Measurements from ENCODE around the gene ELF5.

The ELF5 gene

DNA sequence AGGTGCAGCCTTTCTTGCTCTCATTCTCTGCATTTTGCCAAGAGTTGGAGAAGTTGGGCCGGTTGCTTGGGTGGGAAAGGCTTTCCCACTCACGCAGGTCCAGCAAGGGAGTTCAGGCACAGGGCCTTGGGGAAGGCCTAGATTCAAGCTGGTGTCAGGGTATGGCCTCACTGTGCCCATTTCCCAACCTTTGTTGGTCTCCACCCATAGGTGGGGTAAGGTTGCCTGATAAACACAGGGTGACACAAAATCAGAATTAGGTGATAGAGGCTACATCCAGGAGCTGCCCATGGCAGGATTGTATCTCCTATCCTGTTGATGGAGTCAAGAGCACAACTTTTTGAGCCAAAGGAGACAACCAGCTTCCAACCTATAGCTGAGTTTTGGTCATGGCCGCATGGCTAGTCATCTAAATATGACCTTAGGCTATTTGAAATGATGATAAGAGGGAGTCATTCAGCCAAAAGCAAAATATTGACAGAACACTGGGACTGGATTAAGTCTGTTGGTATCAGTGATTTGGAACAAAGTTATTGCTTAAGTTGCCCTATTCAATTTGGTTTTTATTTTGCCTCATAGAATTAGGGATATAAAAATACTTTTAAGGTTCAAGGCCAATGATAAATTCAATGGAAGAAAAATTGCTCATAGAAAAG, 54.0 kb downstream of the ELF5 start:
- Histone ChIP-seq H3K4me3 (ENCODE audit: insufficient read depth, low read depth, low read length, poor library complexity, severe bottlenecking) (no peak overlapping the region), H3K9me3 (ENCODE audit: control insufficient read depth, low read length) (no peaks in the 10 kb centered on the region), H3K27ac (ENCODE audit: insufficient read depth, low read length, poor library complexity, severe bottlenecking) (no peak overlapping the region), H3K27me3 (replicated peaks; ENCODE audit: control insufficient read depth, insufficient read depth, low read length, poor library complexity, severe bottlenecking) (no peaks in the 10 kb centered on the region), H3K4me1 (ENCODE audit: control insufficient read depth, insufficient read depth, low read length, poor library complexity, severe bottlenecking) (no peaks in the 10 kb centered on the region), H3K36me3 (ENCODE audit: control insufficient read depth, insufficient read depth, low read length) (peaks cover 72% of the 10 kb centered on the region)
- DNase-seq = no peak

DNA sequence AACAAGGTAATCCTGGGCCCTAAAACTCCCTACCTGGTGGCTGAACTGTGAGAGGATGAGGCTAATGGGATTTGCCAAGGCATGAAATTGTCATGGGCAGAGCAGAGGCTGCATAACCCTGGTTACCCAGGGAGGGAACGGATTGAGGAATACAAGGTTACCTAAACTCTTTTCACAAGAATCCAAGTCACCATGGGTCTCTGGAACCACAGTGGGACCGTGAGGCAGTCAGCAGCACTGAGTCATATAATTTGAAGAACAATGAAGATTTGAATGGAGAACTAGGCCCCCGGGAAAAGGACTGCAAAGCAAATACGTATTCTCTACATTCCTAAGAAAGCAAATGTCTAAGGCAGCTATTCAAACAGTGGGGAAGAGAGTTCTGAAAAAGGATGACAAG, 55.1 kb downstream of the ELF5 start:
- Histone ChIP-seq H3K4me3 (ENCODE audit: insufficient read depth, low read depth, low read length, poor library complexity, severe bottlenecking) (no peak overlapping the region), H3K27me3 (replicated peaks; ENCODE audit: control insufficient read depth, insufficient read depth, low read length, poor library complexity, severe bottlenecking) (no peaks in the 10 kb centered on the region), H3K27ac (ENCODE audit: insufficient read depth, low read length, poor library complexity, severe bottlenecking) (no peak overlapping the region), H3K4me1 (ENCODE audit: control insufficient read depth, insufficient read depth, low read length, poor library complexity, severe bottlenecking) (no peaks in the 10 kb centered on the region), H3K9me3 (ENCODE audit: control insufficient read depth, low read length) (no peaks in the 10 kb centered on the region), H3K36me3 (ENCODE audit: control insufficient read depth, insufficient read depth, low read length) (peaks cover 72% of the 10 kb centered on the region)
- DNase-seq = no peak

DNA sequence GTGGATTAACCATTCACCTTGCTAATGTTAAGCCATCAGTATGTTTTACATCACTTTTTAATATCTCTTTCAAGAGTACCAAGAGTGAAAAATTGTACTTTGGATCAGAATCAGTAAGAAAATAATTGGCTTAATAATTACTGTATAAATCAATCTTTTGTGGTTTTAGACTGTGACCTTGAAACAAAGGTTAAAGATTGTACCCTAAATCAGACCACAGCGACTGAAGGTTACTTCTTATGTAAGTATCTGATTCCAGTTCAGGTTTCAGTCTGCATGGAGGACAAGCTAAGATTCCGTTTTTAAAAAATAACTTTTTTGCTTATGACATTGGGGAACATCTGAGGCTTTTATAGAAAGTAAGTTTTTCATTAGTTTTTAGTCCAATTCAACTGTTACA, 56.0 kb downstream of the ELF5 start:
- no peaks in the 10 kb centered on the region for H3K4me1 ChIP-seq (ENCODE audit: control insufficient read depth, insufficient read depth, low read length, poor library complexity, severe bottlenecking)
- H3K36me3 ChIP-seq (ENCODE audit: control insufficient read depth, insufficient read depth, low read length) = peaks cover 64% of the 10 kb centered on the region
- DNase-seq = no peak
- no peaks in the 10 kb centered on the region for H3K9me3 ChIP-seq (ENCODE audit: control insufficient read depth, low read length)
- no peaks in the 10 kb centered on the region for H3K27me3 ChIP-seq (replicated peaks; ENCODE audit: control insufficient read depth, insufficient read depth, low read length, poor library complexity, severe bottlenecking)
- H3K4me3 ChIP-seq (ENCODE audit: insufficient read depth, low read depth, low read length, poor library complexity, severe bottlenecking) = no peak overlapping the region
- no peak overlapping the region for H3K27ac ChIP-seq (ENCODE audit: insufficient read depth, low read length, poor library complexity, severe bottlenecking)

DNA sequence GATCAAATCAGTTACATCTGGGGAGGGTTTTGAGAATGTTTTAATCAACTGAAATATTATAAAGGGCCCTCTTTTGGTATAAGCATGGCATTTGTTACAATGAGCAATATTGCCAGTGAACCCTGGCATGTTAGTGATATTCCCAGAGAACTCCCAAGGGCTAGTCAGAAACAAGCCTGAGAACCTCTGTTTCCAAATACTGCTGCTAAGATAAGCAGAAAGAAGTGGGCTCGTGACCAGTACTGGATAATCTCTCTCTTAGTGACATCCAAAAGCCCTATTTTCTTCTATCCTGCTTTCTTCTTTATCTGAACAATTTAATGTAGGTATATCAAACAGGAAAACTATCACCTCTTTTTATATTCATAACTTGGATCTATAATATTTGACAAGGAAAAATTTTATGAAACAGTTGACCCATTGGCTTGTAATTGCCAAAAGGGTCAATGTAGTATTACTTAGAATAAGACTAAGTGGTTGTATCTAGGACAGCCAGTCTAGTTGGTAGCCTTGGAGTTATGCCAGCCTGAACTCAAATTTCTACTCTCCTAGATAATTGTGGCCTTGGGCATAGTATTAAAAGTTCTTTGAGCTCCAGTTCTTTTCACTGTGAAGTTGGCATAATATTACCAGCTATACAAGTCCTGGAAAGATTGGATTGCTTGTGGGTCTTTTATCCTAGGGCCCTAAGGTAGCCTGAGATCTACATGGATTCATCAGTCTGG, 59.1 kb downstream of the ELF5 start:
- H3K27ac ChIP-seq (ENCODE audit: insufficient read depth, low read length, poor library complexity, severe bottlenecking) = no peak overlapping the region
- no peaks in the 10 kb centered on the region for H3K27me3 ChIP-seq (replicated peaks; ENCODE audit: control insufficient read depth, insufficient read depth, low read length, poor library complexity, severe bottlenecking)

DNA sequence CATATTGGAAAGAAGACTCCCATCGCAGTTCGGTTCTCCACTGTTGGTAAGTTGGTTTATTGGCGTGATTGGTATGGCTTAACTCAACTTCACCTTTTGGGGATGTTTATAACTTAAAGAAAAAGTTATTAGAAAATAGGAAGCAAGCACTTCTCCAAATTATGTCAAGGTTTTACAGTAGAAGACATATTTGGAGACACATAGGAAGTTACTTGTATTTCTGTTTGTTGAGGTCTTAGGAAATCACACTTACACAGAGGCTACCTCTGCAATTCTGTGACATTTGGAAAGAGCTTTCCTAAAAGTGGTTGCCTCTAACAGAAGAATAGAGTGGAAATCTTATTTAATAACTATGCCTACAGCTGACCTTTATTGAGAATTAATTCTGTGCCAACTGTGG, 62.5 kb downstream of the ELF5 start:
- DNase-seq = no peak
- H3K36me3 ChIP-seq (ENCODE audit: control insufficient read depth, insufficient read depth, low read length) = peaks cover 37% of the 10 kb centered on the region
- H3K27me3 ChIP-seq (replicated peaks; ENCODE audit: control insufficient read depth, insufficient read depth, low read length, poor library complexity, severe bottlenecking) = no peaks in the 10 kb centered on the region
- H3K27ac ChIP-seq (ENCODE audit: insufficient read depth, low read length, poor library complexity, severe bottlenecking) = no peak overlapping the region
- H3K9me3 ChIP-seq (ENCODE audit: control insufficient read depth, low read length) = no peaks in the 10 kb centered on the region
- peaks cover 5% of the 10 kb centered on the region for H3K4me1 ChIP-seq (ENCODE audit: control insufficient read depth, insufficient read depth, low read length, poor library complexity, severe bottlenecking)
- no peak overlapping the region for H3K4me3 ChIP-seq (ENCODE audit: insufficient read depth, low read depth, low read length, poor library complexity, severe bottlenecking)

More for the DNA sequence above, 59.1 kb downstream of the ELF5 start:
- no peak for DNase-seq
- H3K36me3 ChIP-seq (ENCODE audit: control insufficient read depth, insufficient read depth, low read length) = peaks cover 62% of the 10 kb centered on the region
- H3K9me3 ChIP-seq (ENCODE audit: control insufficient read depth, low read length) = no peaks in the 10 kb centered on the region
- no peak overlapping the region for H3K4me3 ChIP-seq (ENCODE audit: insufficient read depth, low read depth, low read length, poor library complexity, severe bottlenecking)
- no peaks in the 10 kb centered on the region for H3K4me1 ChIP-seq (ENCODE audit: control insufficient read depth, insufficient read depth, low read length, poor library complexity, severe bottlenecking)

DNA sequence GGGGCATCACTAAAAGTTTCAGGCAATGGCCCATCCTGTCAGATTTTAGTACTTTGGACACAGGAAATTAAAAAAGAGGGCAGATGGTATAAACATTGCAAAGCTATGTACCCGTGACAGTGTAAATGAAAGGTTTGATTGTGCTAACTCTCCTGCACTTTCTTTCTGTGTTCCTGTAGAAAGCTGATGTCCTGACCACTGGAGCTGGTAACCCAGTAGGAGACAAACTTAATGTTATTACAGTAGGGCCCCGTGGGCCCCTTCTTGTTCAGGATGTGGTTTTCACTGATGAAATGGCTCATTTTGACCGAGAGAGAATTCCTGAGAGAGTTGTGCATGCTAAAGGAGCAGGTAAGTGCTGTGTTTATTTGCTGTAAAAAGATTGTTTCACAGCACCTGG, 64.6 kb downstream of the ELF5 start:
- no peak overlapping the region for H3K27ac ChIP-seq (ENCODE audit: insufficient read depth, low read length, poor library complexity, severe bottlenecking)
- peaks cover 24% of the 10 kb centered on the region for H3K36me3 ChIP-seq (ENCODE audit: control insufficient read depth, insufficient read depth, low read length)
- DNase-seq = no peak
- H3K27me3 ChIP-seq (replicated peaks; ENCODE audit: control insufficient read depth, insufficient read depth, low read length, poor library complexity, severe bottlenecking) = no peaks in the 10 kb centered on the region
- no peaks in the 10 kb centered on the region for H3K9me3 ChIP-seq (ENCODE audit: control insufficient read depth, low read length)
- H3K4me1 ChIP-seq (ENCODE audit: control insufficient read depth, insufficient read depth, low read length, poor library complexity, severe bottlenecking) = peaks cover 5% of the 10 kb centered on the region
- no peak overlapping the region for H3K4me3 ChIP-seq (ENCODE audit: insufficient read depth, low read depth, low read length, poor library complexity, severe bottlenecking)

GRCh38 chr11:34448223-34448994, 65.2 kb downstream of the ELF5 start:
- no peak overlapping the region for H3K4me3 ChIP-seq (ENCODE audit: insufficient read depth, low read depth, low read length, poor library complexity, severe bottlenecking)
- H3K27ac ChIP-seq (ENCODE audit: insufficient read depth, low read length, poor library complexity, severe bottlenecking) = no peak overlapping the region
- no peaks in the 10 kb centered on the region for H3K9me3 ChIP-seq (ENCODE audit: control insufficient read depth, low read length)
- no peaks in the 10 kb centered on the region for H3K27me3 ChIP-seq (replicated peaks; ENCODE audit: control insufficient read depth, insufficient read depth, low read length, poor library complexity, severe bottlenecking)
- H3K36me3 ChIP-seq (ENCODE audit: control insufficient read depth, insufficient read depth, low read length) = peaks cover 18% of the 10 kb centered on the region
- no peak for DNase-seq
- H3K4me1 ChIP-seq (ENCODE audit: control insufficient read depth, insufficient read depth, low read length, poor library complexity, severe bottlenecking) = peaks cover 5% of the 10 kb centered on the region

GRCh38 chr11:34447044-34447443, 66.5 kb downstream of the ELF5 start:
- H3K27me3 ChIP-seq (replicated peaks; ENCODE audit: control insufficient read depth, insufficient read depth, low read length, poor library complexity, severe bottlenecking) = no peaks in the 10 kb centered on the region
- no peaks in the 10 kb centered on the region for H3K9me3 ChIP-seq (ENCODE audit: control insufficient read depth, low read length)
- peaks cover 5% of the 10 kb centered on the region for H3K4me1 ChIP-seq (ENCODE audit: control insufficient read depth, insufficient read depth, low read length, poor library complexity, severe bottlenecking)
- H3K36me3 ChIP-seq (ENCODE audit: control insufficient read depth, insufficient read depth, low read length) = peaks cover 18% of the 10 kb centered on the region
- H3K27ac ChIP-seq (ENCODE audit: insufficient read depth, low read length, poor library complexity, severe bottlenecking) = no peak overlapping the region
- DNase-seq = no peak
- H3K4me3 ChIP-seq (ENCODE audit: insufficient read depth, low read depth, low read length, poor library complexity, severe bottlenecking) = no peak overlapping the region

- Histone ChIP-seq H3K9me3 (ENCODE audit: control insufficient read depth, low read length) (no peaks in the 10 kb centered on the region), H3K4me1 (ENCODE audit: control insufficient read depth, insufficient read depth, low read length, poor library complexity, severe bottlenecking) (peaks cover 5% of the 10 kb centered on the region)
- DNase-seq = no peak
Measured at GRCh38 chr11:34446386-34446785, 67.2 kb downstream of the ELF5 start.

DNA sequence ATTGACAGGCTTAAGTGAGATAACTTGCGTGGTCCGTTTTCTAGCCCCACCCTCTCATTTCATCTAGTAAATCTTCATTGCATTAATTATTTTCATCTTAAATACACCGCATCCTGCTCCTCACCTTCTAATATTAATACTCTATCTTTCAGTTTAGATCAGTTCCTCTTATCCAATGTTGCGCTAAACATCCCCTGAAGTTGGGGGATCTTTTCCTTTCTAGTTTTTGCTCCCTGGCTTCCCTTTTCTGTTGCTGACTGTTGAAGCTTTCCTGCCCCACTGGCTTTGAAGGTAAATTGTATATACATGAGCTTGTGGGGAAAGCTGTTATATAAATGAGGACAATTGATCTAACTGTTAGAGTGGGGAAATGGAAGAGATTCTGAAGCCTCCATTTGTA, 67.6 kb downstream of the ELF5 start:
- H3K9me3 ChIP-seq (ENCODE audit: control insufficient read depth, low read length) = no peaks in the 10 kb centered on the region
- peaks cover 13% of the 10 kb centered on the region for H3K36me3 ChIP-seq (ENCODE audit: control insufficient read depth, insufficient read depth, low read length)
- no peak for DNase-seq
- no peaks in the 10 kb centered on the region for H3K27me3 ChIP-seq (replicated peaks; ENCODE audit: control insufficient read depth, insufficient read depth, low read length, poor library complexity, severe bottlenecking)
- peaks cover 5% of the 10 kb centered on the region for H3K4me1 ChIP-seq (ENCODE audit: control insufficient read depth, insufficient read depth, low read length, poor library complexity, severe bottlenecking)
- H3K4me3 ChIP-seq (ENCODE audit: insufficient read depth, low read depth, low read length, poor library complexity, severe bottlenecking) = no peak overlapping the region
- H3K27ac ChIP-seq (ENCODE audit: insufficient read depth, low read length, poor library complexity, severe bottlenecking) = no peak overlapping the region

More at GRCh38 chr11:34446386-34446785, 67.2 kb downstream of the ELF5 start:
- H3K27me3 ChIP-seq (replicated peaks; ENCODE audit: control insufficient read depth, insufficient read depth, low read length, poor library complexity, severe bottlenecking) = no peaks in the 10 kb centered on the region
- H3K36me3 ChIP-seq (ENCODE audit: control insufficient read depth, insufficient read depth, low read length) = peaks cover 18% of the 10 kb centered on the region
- H3K27ac ChIP-seq (ENCODE audit: insufficient read depth, low read length, poor library complexity, severe bottlenecking) = no peak overlapping the region
- H3K4me3 ChIP-seq (ENCODE audit: insufficient read depth, low read depth, low read length, poor library complexity, severe bottlenecking) = no peak overlapping the region
